Activated T-helper 1 cell treated with Interleukin-2 at 50 U/mL for 16 hours (primary cell): ENCODE measurements around the gene COL4A2.
A peak's percentile ranks its signal among the peaks of the same experiment; 100 is the strongest.

Source experiments
- DNase-seq: peaks from one replicate; pipeline ENCODE4 v3.0.0-alpha.2; 2020; ENCODE audit warnings: low read depth

COL4A2 gene

DNA sequence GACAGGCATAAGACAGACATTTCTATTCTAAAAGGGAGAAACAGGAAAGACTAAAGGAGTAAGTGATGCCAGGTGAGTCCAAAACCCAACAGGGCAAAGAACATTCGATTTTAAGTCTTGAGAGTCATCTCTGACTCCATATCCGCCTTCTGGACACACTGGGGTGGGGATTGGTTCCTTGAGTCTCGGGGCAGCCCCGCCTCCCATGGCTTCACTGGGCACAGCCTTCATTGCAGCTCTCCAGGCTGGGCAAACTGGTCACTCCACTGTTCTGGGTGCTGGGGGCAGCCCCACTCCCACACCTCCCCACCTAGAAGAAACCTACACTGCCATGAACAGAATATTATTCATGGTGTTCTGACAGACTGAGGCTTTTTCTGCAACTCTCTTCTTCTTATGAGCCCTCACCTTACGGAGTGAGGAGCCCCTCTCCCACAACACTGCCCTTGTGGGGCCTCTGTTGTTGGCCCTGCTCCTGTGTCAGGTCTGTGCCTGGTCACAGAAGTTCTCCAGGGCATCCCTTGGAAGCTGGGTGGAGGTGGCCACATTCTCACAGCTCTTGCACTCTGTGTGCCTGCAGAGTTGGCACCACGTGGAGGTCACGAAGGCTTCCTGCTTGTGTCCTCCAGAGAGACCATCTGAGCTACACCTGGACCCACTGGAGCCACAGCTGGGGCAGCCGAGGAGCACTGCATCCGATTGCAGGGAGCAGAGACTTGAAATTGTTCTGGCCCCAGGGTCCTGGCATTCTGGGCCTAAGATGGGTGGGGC lies 95.4 kb downstream of the COL4A2 start:
- DNase-seq, result no peak

DNA sequence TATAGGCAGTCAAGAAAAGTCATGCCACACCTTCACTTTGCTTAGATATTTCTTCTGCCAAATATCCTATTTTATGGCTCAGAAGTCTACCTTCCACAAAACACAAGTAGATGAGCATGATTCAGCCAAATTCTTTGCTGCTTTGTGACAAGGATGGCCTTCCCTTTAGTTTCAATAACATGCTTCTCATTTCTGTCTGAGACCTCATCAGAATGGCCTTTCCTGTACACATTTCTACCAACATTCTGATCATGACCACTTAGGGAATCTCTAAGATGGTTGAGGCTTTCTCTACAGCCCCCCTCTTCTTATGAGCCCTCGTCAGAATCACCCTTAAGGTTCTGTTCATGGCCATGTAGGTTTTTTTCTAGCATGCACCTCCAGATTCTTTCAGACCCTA lies 96.2 kb downstream of the COL4A2 start:
- no peak for DNase-seq

DNA sequence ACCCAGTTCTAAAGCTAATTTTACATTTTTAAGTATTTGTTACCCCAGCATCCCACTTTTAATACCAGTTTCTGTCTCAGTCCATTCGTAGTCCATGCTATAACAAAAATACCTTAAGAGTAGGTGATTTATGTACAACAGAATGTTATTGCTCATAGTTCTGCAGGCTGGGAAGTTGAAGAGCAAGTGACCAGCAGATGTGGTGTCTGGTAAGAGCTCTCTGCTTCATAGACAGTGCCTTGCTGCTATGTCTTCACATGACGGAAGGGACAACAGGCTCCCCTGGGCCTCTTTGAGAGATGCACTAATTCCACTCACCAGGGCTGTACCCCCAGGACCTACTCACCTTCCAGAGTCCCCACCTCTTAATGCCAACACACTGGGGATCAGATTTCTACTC lies 96.6 kb downstream of the COL4A2 start:
- DNase-seq, result no peak

DNA sequence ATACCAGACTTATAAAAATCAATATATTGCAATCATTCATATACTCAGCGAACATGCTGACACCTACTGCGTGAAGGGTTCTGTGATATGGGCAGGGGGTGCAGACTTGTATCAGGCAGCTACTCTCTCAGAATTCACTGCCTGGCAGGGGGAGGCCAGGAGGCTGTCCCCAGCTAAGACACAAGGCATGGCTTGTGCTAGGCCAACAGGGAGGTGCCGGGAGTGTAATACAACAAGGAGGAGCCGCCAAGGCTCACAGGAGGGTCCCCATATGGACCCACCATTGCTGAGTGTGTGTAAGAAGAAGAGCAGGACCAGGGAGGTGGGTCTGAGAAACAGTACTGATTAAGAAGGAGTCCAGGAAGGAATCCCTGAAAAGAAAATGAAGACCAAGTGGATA lies 97.2 kb downstream of the COL4A2 start:
- DNase-seq, result no peak

DNA sequence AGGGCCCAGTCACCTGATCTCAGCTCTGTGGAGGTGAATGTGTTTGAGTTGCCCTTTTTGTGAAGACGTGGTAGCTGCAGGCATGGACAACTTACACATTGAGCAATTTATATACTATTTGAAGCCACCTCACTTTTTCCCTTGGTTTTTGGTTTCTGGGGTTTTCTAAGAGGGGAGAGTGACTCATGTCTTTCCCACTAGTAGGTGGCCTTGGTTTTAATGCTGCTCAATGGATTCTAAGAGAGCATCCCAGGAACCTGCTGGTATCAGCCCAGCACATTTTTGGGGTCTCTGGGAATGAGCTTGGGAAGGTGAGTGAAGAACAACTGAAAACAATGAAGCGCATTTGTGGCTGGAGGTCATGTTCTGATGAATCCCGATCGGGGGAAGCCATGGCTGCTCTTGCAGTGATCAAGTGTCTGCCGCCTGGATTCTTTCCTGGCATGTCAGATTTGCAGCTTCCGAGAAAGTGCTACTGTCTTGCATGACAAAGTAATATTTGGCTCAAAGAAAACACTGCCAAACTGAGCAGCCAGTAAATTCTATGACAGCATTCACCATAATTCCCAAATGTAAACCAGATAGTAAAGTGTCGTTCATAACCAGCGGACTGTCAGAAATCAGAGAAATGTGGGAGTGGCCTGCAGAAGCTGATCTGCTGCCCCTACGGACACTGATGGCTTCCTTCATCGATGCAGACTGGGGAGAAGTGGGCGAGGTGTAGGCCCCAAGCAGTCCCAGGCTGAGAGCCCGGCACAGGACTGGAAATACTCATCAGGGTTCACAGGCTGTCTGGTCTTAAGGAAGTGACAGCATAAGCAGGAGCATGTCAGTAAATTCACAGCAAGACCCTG lies 98.7 kb downstream of the COL4A2 start:
- no peak for DNase-seq

DNA sequence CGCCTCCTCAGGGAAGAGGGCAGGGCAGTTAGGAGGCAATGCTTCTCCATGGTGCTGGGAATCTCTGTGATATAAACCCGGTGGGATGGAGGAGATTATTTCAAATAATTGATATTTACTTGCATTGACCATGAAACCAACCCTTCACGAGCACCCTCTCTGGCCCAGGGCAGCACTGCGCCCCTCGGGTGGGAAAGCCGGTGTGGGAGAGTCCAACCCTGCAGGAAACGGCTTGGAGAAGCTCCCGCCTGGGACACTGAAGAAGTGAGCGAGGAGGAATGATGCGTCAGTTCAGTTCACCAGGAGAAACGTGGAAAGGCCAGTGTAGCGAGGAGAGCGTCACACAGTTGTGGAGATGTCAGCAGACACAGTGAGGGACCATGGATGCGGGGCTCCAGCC lies 99.9 kb downstream of the COL4A2 start:
- no peak for DNase-seq

DNA sequence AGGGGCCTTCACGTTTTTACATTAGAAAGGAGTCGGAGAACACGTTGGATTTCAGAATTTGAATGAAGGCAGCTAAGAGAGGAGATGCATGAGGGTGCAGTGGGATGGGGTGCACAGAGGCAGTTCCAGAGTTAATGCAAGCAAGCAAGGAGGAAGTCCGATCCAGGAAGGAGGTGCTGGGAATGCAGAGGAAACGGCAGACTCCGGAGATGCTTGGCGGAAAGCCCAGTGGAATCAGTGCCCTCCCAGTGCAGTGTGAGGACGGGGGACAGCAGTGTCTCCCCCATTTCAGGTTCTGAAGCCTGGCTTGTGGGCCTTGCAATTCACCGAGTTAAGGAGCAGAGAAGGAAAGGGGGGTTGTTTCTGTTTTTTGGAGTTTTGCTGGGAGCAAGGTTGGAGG lies 100.4 kb downstream of the COL4A2 start:
- DNase-seq, result no peak

DNA sequence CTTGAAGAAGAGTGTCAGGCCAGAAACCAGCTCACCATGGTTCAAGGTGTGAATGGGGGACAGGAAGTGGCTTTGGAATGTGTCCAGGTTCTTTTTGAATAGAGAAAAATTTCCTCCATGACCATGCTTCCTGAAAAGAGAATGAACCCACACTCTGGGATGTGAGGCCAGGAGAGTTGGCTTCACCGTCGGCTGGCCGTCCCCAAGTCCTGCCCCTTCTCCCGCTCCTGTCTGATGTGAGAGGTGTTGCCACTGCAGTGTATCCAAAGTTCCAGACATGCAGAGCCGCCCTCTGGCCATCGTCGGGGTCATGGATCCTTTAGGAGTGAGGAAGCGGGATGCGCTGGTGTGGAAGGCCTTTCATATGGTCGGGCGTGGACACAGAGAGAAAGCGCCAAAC lies 101.2 kb downstream of the COL4A2 start:
- no peak for DNase-seq

DNA sequence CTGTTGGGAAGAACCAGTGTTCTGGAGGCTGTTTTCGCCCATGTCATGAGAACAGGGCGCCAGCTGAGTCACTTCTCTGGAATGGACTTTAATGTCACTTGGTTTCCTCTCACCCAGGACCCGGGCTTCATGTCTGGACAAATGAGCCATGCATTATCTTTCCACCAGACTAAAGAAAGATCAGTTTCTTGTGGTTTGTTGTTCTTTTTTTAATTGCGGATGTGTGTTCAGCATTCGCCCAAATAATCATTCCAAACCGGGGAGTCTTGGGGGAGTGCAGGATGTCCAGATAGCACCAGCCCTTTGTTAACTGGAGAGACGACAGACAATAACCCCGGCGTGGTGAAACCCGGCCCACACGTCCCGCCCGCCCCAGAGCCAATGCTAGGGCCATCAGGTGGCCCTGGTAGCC lies 102.5 kb downstream of the COL4A2 start:
- DNase-seq, result no peak

DNA sequence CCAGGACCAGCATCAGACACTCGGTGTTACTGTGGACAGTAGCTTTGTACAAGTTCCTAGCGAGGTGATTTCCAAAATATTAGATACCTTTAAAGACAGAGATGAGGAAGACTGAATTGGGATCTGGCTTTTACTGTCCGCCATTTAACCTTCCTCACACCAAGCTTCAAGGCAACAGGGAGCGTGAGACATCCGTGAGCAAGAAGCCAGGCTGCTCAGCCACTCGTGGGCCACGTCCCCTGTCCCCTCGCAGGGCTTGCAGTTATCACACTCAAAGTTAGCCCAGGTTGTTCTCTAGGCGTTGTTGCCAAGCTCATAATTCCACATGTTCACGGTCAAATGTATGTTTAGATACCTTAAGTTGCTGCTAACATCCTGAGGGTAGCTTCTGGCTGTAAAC lies 102.9 kb downstream of the COL4A2 start:
- no peak for DNase-seq

DNA sequence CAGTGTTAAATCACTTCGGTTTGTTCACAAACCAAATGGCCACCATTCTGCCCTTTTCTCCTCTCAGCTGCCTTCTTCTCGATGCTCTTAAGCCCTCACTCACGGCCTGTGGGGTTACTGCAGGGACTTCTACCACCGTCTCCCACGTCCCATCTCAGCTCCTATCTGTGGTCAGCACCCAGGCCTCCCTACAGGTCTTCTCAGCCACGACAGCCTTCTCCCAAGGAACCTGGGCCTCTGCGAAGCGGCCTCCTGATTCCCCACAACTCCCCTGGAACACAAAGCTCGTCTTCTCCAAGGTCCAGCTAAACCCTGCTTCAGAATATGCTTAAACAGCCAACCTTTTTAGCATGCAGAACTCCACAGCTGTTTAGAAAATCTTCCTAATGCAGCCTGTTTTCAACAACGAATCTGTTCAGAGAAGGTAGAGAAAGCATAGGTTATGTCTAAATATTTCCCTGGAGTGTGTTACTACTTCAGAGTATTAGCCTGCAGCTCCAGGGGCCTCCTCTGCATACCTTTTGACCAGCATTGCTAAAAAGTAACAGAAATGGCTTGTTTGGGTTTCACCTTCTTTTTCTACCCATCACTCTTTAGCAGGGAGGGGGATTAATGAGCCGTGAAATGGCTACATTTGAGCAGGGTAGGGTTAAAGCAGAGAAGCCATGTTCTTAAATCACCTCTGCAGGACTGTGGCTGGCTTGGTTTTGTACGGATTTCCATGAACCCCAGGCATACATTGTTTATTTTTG lies 104.0 kb downstream of the COL4A2 start:
- DNase-seq, result no peak

DNA sequence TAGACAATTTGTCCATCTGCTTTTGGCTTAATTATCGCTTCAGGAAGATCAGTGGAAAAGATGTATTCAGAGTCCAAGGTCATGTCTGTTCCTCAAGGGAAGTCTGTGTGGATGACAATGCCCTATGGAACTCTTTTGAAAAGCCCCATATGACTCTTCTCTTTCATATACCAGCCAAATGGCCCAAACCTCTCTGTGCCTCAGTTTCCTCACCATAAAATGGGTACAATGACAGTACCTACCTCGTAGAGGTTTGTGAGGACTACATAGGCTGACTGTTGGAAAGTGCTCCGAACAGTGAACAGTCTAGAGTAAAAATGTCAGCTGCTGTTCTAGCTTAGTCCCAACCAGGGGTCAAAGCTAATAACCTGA lies 104.6 kb downstream of the COL4A2 start:
- no peak for DNase-seq

DNA sequence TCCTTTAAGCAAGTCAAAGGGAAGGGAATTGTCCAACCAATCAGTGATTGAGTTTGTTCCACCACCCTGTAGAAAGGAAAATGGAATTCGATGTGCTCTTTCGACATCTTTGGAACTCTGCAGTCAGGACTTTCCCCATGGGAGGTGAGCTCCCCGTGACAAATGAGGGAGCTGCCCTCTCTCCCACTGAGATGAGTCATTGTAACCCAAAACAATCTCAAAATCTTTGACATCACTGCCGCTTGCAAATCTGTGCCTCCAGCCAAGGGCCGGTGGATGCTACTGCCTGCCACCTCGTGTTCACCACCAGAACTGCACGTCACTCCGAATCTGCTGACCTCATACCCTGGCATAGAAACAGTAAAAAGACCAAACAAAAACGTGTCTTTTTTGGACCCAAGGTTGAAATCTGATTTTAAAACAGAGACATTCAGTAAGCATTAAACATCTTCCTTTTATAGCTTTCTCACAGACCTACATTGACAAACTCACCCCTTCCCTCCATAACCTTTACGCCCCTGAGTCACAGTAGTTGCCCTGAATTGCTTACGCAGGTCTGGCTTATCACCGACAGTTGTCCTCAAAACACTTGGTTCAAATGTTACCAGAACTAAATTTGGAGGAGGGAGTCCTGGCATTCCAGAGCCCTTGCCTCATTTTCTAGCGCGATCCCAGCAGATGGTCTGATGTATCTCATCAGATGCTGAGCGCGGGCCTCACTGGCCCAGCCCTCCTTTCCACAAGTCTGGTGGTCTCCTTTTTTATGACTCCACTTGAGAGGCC lies 105.2 kb downstream of the COL4A2 start:
- DNase-seq, result peak; percentile 11

DNA sequence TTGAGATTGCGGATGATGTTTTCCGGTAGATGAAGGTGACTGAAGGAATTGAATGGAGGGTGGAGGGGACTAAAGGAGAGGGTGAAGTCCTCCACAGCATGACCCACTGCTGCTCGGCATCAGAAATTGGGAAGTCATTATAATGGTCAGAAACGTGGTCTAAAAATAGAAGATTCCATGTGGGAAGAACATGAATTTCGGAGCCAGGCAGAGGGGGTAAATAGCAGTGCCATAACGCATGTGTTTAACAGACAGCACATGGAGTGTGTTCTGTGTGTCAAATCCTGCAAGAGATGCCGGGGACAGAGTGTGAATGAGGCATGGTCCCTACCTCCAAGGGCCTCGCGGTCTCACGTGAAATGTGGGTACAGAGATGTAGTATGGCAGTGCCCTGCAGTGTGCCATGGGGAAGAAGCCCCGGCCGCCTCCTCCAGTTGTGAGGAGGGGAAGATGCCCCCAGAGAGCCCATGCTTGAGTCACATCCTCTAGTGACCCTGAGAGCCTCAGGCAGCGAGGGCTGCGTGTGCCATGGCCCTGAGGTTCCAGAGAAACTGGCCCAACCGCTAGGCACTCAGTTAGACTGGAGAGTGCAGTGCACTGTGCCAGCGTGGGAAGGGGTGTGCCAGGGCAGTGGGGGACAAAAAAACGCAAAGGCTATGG lies 106.1 kb downstream of the COL4A2 start:
- DNase-seq, result no peak

DNA sequence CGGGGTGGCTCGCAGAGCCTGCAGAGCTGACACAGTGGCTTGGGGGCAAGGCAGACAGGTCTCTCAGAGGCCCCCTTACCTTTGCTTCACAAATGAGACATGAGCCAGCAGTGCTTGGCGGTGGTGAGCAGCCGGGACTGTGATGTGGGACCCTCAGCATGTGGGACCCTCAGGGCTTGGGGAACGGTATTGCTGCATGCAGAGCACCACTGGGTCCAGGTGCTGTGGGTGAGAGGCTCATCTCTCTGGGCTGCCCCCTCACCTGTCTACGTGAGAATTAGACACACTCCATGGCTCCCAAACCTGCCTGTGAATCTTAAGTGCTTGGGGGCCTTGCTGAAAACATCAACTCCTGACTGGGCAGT lies 106.6 kb downstream of the COL4A2 start:
- no peak for DNase-seq

DNA sequence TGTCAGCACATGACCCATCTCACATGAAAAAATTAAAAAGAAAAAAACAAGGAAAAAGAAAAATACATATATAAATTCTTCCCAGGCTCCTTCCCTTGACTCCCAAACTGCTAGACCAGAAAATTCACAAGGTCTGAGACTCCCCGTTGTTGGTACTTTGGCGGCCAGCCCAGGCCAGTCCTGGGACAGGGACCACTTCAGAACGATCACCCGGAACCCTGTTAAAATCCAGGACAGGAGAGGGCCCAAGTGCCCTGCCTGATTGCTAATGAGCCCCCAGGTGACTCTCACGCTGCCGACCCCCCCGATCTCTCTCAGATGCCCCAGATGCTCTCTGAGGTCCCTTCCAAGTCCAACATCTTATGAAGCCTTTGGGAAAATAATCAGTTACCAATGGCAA lies 107.2 kb downstream of the COL4A2 start:
- no peak for DNase-seq

DNA sequence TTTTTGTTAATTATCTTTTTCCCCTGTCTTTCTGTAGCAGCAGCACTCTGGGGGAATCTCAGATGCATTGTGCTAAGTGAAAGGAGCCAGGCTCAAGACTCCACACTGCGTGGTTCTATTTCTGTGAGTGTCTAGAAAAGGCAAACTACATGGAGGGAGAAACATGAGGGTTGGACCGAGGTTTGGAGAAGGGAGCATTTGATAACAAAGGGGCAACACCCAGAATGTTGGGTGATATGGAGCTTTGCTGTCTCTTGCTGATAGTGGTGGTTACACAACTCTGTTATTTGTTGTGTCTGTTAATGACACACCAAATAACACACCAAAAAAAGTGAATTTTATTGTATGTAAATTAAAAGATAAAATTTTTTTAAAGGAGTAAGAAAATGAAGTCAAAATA lies 107.8 kb downstream of the COL4A2 start:
- no peak for DNase-seq

DNA sequence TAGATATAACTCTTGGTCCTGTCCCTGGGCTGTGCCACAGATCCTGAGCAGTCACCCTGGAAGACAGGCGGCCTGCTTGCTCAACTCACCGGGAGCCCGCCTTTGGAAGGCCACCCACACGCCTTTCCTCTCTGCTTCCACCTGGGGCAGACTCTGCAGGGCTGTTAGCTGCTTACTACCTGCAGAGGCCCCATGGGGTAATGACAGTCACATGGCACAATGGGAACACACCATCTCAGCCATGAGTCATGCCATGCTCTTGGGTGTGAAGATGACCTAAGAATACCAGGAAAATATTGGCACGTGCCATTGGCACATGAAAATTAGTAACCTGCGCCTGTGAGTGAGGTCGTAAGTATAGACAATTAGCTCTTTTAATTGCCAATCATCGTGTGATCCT lies 108.6 kb downstream of the COL4A2 start:
- no peak for DNase-seq

DNA sequence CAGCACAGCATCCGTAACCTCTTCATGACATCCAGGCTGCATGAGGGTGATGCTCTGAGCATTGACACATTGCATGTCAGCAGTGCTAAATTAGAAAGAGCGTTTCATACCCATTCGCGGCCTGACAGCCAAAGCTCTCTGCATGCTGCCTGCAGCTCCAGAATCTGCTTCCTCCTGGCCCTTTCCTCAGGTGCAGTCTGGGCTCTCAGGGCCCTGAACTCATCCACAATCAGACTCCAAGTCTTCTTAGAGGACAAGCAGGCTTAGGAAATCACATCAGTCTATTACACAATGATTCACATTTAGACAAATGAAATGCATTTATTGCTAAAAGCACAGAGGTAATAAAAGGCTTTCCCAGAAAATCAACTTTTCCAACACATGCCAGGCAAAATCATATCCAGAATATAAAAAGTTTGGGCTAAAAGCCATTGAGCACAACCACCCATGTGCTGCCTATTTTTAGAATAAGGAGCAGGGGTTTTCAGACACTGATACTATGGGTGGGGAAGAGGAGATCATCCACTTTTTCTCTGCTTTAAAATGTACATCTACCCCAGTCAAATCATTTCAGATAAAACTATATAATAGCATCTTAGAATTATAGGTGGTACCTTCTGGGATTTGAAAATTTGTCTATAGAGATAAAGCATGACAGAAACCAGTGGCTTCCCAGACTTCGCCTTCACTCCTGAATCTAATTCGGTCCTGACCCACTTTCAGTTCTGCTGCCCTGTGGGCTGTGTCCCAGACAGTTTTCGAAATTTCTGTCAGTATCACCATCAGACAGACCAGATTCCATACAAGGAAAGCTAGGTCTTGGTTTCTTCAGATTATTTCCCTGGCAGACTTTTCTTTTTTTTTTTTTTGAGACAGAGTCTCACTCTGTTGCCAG lies 109.3 kb downstream of the COL4A2 start:
- DNase-seq, result no peak

DNA sequence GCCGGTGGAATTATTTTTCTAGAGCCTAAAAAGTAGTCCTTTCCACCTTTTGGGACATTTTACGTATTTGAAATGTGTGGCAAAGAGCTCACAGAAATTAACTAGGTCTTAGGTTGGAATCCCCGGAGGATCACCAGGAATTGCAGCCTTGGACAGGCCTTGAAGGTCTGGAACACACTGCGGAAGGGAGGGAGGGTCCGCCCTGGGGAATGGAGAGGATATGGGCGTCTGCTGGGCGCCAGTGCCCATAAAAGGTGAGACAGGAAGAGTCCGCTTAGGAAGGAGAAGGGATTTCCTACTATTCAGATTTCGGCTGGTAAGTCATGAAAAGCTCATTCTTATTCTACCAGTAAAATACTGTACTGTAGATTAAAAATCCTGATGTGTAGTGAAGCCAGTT lies 111.9 kb downstream of the COL4A2 start:
- DNase-seq, result no peak

DNA sequence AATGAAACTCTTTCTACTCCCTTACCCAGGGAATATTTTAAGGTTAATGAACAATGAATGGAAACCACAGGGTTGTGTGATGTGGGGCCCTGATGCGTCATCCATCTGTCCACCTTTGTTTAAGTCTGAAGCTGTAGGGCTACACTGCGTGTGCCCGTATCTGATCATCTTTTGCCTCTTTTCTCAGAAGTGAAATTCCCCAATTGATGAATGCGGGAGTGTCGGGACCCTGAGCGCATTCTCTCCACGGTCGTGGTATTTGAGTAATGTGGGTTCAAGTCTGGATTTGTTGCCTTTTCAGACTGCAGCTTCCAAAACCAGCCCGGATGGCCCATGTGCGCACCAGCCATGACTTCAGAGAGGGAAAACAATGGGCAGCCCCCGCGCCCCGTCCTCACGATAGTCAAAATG lies 112.3 kb downstream of the COL4A2 start:
- DNase-seq, result no peak
